CD4-positive, alpha-beta memory T cell (primary cell): ENCODE results near the gene NAA30. TPM values are rescaled to one million over a fixed set of nuclear protein-coding genes. Genes with fewer than 3 reads are reported as not detected.
"Not testable (repeated sequence)": the region's sequence is repeated elsewhere in the genome, so short reads cannot be mapped to it uniquely, and the experiment has no call there.

ENCODE experiments used
- CTCF ChIA-PET: fragments of 350-600 bp; sonication (Branson Sonifier 250); formaldehyde crosslinking; loops from one replicate; lab custom pipeline; 2021; ENCODE audit warnings: inconsistent platforms; ENCODE audit not compliant: partially characterized antibody; lab: Charles Lee
- POLR2A ChIA-PET: fragments of 350-600 bp; sonication (Branson Sonifier 250); formaldehyde crosslinking; loops from one replicate; lab custom pipeline; 2021; ENCODE audit not compliant: partially characterized antibody; lab: Charles Lee
- DNase-seq, 5 donors: peaks; one replicate each; pipeline versions ENCODE4 v3.0.0 to v3.0.0-alpha.2; 2020 to 2022; ENCODE audit warnings: mixed read lengths in 1 of 5
- H3K27ac ChIP-seq: one replicate; pipeline ENCODE4 v1.7.0; 2013; ENCODE audit warnings: low read depth, low read length
- H3K27me3 ChIP-seq: 2 replicates; pipeline ENCODE4 v1.7.0; 2013; ENCODE audit warnings: mild to moderate bottlenecking, low read length, moderate library complexity; ENCODE audit not compliant: insufficient read depth
- H3K36me3 ChIP-seq: 2 replicates; pipeline ENCODE4 v1.7.0; 2013; ENCODE audit warnings: mild to moderate bottlenecking, low read length, moderate library complexity; ENCODE audit not compliant: insufficient read depth
- H3K4me1 ChIP-seq: 2 replicates; pipeline ENCODE4 v1.7.0; 2013; ENCODE audit warnings: mild to moderate bottlenecking, low read length, moderate library complexity; ENCODE audit not compliant: insufficient read depth
- H3K4me3 ChIP-seq, 2 donors: one replicate each; pipeline ENCODE4 v1.7.0; 2013; ENCODE audit warnings: low read length in 2 of 2, mild to moderate bottlenecking in 1 of 2
- H3K9me3 ChIP-seq, 2 donors: one replicate each; pipeline ENCODE4 v1.7.0; 2013; ENCODE audit warnings: low read length in 2 of 2, control low read depth in 1 of 2; ENCODE audit not compliant: control insufficient read depth in 1 of 2
- H3K27ac Mint-ChIP-seq, 7 donors: one replicate each; pipeline ENCODE4 v1.8.0; 2020 to 2021; ENCODE audit warnings: mixed read lengths in 7 of 7, mild to moderate bottlenecking in 6 of 7, inconsistent platforms in 3 of 7, moderate library complexity in 3 of 7
- H3K27me3 Mint-ChIP-seq, 2 donors: one replicate each; pipeline ENCODE4 v1.8.0; 2020 to 2021; ENCODE audit warnings: mixed read lengths in 2 of 2
- H3K36me3 Mint-ChIP-seq, 2 donors: one replicate each; pipeline ENCODE4 v1.8.0; 2020 to 2021; ENCODE audit warnings: mixed read lengths in 2 of 2, inconsistent platforms in 1 of 2, mild to moderate bottlenecking in 1 of 2
- H3K4me1 Mint-ChIP-seq, 4 donors: one replicate each; pipeline ENCODE4 v1.8.0; 2020 to 2021; ENCODE audit warnings: mixed read lengths in 4 of 4, mild to moderate bottlenecking in 1 of 4
- H3K4me3 Mint-ChIP-seq, 8 donors: one replicate each; pipeline ENCODE4 v1.8.0; 2020 to 2021; ENCODE audit warnings: mixed read lengths in 8 of 8, mild to moderate bottlenecking in 7 of 8, moderate library complexity in 6 of 8, inconsistent platforms in 3 of 8
- H3K9me3 Mint-ChIP-seq, 8 donors: one replicate each; pipeline ENCODE4 v1.8.0; 2020 to 2021; ENCODE audit warnings: mixed read lengths in 8 of 8, mild to moderate bottlenecking in 5 of 8, inconsistent platforms in 3 of 8, moderate library complexity in 1 of 8
- intact Hi-C: fragments of 100-400 bp; cut with micrococcal nuclease; formaldehyde crosslinking; loops from one replicate; pipeline ENCODE4 v1.15.1; 2023
- polyA plus RNA-seq, 2 donors: library from polyadenylated mRNA; unstranded; fragments of 300-500 nt; fragmentation: Illumina TruSeq; gene quantifications; one replicate each; pipeline ENCODE4 v1.2.3, GENCODE V29; 2021
- total RNA-seq, 2 experiments: library from RNA; stranded (reverse); gene quantifications; one replicate each; pipeline ENCODE4 v1.2.3, GENCODE V29; 2021

Gene NAA30
- 10 to 100 TPM; 18.6 to 21.8 TPM for total RNA-seq
- 10 to 100 TPM in 1 of 2 donors, 1 to 10 TPM in 1; 10.0 to 13.6 TPM for polyA plus RNA-seq

GRCh38 chr14:57390037-57390805 lies at the start of gene NAA30:
Gene NAA30 (plus strand): TSS chr14:57390586. CDS start chr14:57390958, 372 bp downstream.
- Mint-ChIP-seq H3K4me3 (peak within 1 kb of the TSS; percentile 90 to 98 (median 94)), H3K36me3 (peaks cover 6 to 25% of the 10 kb centered on the region in 2 donors), H3K4me1 (peaks cover 30 to 53% (median 42%) of the 10 kb centered on the region in 4 donors), H3K27me3 (no peaks in the 10 kb centered on the region), H3K9me3 (no peaks in the 10 kb centered on the region), H3K27ac (peak within 1 kb of the TSS; percentile 88 to 97 (median 96))
- intact Hi-C loops: loop anchor here (1.0 to 5.0 kb wide), 6 partner anchors 121 to 1811 kb away; partner anchors contain the start of genes DAAM1, KIAA0586, PELI2 and TIMM9
- Histone ChIP-seq H3K36me3 (no peaks in the 10 kb centered on the region), H3K9me3 (no peaks in the 10 kb centered on the region), H3K4me1 (peaks cover 42% of the 10 kb centered on the region), H3K4me3 (peak within 1 kb of the TSS; percentile 50 to 85), H3K27ac (peak within 1 kb of the TSS; percentile 83), H3K27me3 (no peaks in the 10 kb centered on the region)
- CTCF ChIA-PET: interaction anchor here (0.9 to 1.4 kb wide), 3 partner anchors 10 to 811 kb away, joined by 3 to 4 read pairs (median 3); no protein-coding TSS in a partner anchor
- POLR2A ChIA-PET: interaction anchor here (0.6 to 2.8 kb wide), 10 partner anchors 9 to 1809 kb away, joined by 3 to 34 read pairs (median 4); partner anchors contain the start of genes ACTR10, AP5M1, ARID4A and EXOC5
- DNase-seq: peak; percentile 93 to 98 (median 96)

DNA sequence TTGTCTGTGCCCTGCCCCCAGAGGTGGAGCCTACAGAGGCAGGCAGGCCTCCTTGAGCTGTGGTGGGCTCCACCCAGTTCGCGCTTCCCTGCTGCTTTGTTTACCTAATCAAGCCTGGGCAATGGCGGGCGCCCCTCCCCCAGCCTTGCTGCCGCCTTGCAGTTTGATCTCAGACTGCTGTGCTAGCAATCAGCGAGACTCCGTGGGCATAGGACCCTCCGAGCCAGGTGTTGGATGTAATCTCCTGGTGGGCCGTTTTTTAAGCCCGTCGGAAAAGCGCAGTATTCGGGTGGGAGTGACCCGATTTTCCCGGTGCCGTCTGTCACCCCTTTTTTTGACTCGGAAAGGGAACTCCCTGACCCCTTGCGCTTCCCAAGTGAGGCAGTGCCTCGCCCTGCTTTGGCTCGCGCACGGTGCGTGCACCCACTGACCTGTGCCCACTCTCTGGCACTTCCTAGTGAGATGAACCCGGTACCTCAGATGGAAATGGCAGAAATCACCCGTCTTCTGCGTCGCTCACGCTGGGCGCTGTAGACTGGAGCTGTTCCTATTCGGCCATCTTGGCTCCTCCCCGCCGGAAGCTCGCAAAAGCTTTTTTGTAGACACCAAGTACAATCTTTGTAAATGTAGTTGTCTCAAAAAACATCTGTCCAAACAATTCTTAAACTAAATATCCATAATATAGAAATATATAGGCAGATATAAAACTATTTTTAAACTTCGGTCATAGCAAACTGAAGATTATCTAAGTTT lies 46.7 kb upstream of the NAA30 start:
- H3K4me1 ChIP-seq, H3K4me1 Mint-ChIP-seq, CTCF ChIA-PET, H3K36me3 Mint-ChIP-seq, intact Hi-C loops, H3K4me3 ChIP-seq, H3K27ac Mint-ChIP-seq, DNase-seq, POLR2A ChIA-PET, H3K27me3 ChIP-seq, H3K27ac ChIP-seq, H3K36me3 ChIP-seq, H3K9me3 ChIP-seq: not testable (repeated sequence)
- H3K9me3 Mint-ChIP-seq: peaks cover 0 to 13% (median 5%) of the 10 kb centered on the region in 8 donors
- peaks cover 8 to 12% of the 10 kb centered on the region in 2 donors for H3K27me3 Mint-ChIP-seq
- peak overlapping the region in 1 of 8 donors; percentile 32 for H3K4me3 Mint-ChIP-seq

DNA sequence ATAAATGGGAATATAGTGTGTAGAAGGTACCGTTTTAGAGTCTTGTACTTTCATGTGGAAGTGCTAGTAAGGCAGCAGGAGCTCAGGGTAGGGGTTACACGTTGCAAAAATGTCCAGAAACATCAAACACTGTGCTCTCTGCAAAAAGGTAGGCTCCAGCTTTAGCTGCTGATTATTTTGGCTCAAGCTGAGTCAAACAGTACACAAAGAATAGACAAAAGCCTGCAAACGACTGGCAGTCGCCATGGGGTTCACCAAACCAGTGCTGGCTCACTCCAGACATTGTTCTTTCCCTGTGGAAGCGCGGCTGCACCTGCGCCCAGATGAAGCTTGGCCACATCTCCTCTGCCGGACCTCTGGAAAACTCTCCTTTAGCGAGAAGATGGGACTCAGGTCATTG lies 45.3 kb upstream of the NAA30 start:
- H3K27ac ChIP-seq: no peak overlapping the region
- ChIA-PET CTCF (no interaction called here), POLR2A (no interaction called here)
- Mint-ChIP-seq H3K4me3 (no peak overlapping the region), H3K36me3 (no peaks in the 10 kb centered on the region), H3K9me3 (peaks cover 0 to 12% (median 5%) of the 10 kb centered on the region in 8 donors), H3K27ac (no peak overlapping the region), H3K4me1 (no peaks in the 10 kb centered on the region), H3K27me3 (peaks cover 8 to 15% of the 10 kb centered on the region in 2 donors)
- intact Hi-C loops: no loop called here
- DNase-seq: no peak
- H3K9me3 ChIP-seq: no peaks in the 10 kb centered on the region
- H3K4me1 ChIP-seq: no peaks in the 10 kb centered on the region
- H3K4me3 ChIP-seq: no peak overlapping the region
- no peaks in the 10 kb centered on the region for H3K36me3 ChIP-seq
- H3K27me3 ChIP-seq: no peaks in the 10 kb centered on the region

DNA sequence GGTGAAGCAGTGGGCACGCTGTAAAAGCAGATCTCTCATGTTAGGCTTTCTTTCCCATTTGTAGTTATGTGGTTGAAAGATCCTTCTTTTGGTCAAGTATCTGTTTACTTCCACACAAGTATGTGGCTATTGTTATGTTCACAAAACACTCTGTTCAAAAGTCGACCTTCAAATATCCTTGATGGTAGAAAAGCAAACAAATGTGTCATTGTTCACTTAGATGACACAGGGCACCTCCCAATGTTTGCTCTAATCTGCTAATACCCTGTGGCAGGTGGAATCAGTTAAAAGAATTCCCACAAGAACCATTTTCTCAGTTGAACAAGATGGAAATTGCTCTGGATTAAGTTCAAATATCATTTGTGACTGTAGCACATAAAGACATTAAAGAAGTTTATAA lies 43.6 kb upstream of the NAA30 start:
- no peak overlapping the region for H3K4me3 Mint-ChIP-seq
- Histone ChIP-seq H3K4me3 (no peak overlapping the region), H3K27me3 (no peaks in the 10 kb centered on the region), H3K9me3 (no peaks in the 10 kb centered on the region), H3K27ac (no peak overlapping the region), H3K4me1 (no peaks in the 10 kb centered on the region), H3K36me3 (no peaks in the 10 kb centered on the region)
- peaks cover 8 to 15% of the 10 kb centered on the region in 2 donors for H3K27me3 Mint-ChIP-seq
- H3K9me3 Mint-ChIP-seq: peaks cover 0 to 10% (median 2%) of the 10 kb centered on the region in 8 donors
- CTCF ChIA-PET: no interaction called here
- no peak overlapping the region for H3K27ac Mint-ChIP-seq
- H3K4me1 Mint-ChIP-seq: no peaks in the 10 kb centered on the region
- no peak for DNase-seq
- POLR2A ChIA-PET: no interaction called here
- no peaks in the 10 kb centered on the region for H3K36me3 Mint-ChIP-seq
- intact Hi-C loops: no loop called here

DNA sequence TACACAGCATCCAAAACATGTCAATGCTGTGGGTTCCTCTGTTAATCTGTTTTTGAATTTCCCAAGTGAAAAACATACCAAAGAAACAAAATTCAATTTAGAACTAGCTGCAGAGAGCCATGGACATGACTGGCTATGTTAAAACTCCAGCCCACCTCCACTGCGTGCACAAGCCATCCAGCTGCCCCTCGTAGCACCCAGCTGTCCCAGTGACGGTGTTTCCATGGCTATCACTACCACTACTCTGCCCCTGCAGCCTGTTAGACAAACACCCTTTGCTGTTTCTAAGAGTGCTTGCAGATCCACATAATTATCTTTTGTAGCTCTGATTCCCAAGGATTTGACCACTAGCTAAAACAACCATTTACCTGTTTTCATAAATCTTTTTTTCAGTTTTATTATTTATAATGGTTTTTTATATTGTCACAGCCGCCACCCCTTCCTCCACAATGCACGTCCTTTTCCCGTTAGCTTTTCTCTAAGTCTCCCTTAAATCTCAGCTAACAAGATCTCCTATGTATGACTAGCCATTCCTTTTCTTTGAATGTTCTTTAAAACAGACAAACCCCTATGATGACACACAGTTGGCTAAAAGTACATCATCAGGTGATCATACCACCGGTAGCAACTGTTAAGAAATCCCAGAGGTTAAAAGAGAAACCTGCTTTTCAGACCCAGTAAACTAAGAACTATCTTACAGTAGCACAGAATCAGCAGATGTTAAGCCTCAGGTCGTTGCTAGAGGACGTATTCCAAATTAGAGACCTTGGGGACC lies 37.8 kb upstream of the NAA30 start:
- no peak overlapping the region for H3K27ac ChIP-seq
- H3K4me1 ChIP-seq: no peaks in the 10 kb centered on the region
- POLR2A ChIA-PET: no interaction called here
- intact Hi-C loops: no loop called here
- CTCF ChIA-PET: no interaction called here
- no peaks in the 10 kb centered on the region for H3K9me3 ChIP-seq
- Mint-ChIP-seq H3K9me3 (peaks cover 0 to 2% (median 0%) of the 10 kb centered on the region in 8 donors), H3K4me1 (no peaks in the 10 kb centered on the region), H3K4me3 (no peak overlapping the region), H3K27ac (no peak overlapping the region), H3K27me3 (peaks cover 8 to 10% of the 10 kb centered on the region in 2 donors), H3K36me3 (no peaks in the 10 kb centered on the region)
- H3K36me3 ChIP-seq: no peaks in the 10 kb centered on the region
- no peaks in the 10 kb centered on the region for H3K27me3 ChIP-seq
- no peak overlapping the region for H3K4me3 ChIP-seq
- no peak for DNase-seq

DNA sequence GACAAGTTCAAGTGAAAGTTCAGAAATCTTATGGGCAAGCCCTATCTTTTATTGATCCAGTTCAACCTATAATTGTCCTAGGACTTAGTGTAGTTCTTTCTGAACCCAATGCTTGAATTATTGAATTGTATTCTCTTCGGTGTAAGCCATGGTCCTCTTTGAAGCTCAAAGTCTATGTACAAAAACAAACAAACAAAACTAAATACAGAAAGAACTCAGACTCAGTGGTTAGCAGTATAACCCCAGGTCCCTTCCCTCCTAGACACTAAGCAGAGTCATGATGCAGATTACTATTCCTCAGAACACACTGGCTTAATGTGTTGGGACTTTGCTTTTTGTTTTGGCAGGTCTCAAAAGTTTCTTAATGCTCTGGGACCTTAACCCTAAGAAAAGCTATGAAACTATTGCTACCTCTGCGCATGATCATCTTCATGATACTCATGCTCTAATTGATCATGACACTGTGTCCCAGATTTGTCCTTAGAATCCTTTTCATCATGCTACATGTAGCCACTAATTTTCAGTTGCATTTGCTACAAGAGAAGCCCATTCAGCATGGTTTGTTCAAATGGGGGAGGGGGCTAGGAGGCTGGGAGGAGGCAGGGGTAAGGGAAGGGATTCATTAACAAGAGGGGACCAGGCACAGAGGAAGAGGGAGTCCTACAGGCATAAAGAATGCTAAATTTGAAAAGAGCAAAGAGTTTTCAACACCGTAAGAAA lies 35.1 kb upstream of the NAA30 start:
- Mint-ChIP-seq H3K9me3 (no peaks in the 10 kb centered on the region), H3K27me3 (peaks cover 10 to 11% of the 10 kb centered on the region in 2 donors), H3K36me3 (no peaks in the 10 kb centered on the region), H3K27ac (peak overlapping the region in 1 of 7 donors; percentile 33), H3K4me1 (no peaks in the 10 kb centered on the region), H3K4me3 (no peak overlapping the region)
- POLR2A ChIA-PET: no interaction called here
- no peak for DNase-seq
- Histone ChIP-seq H3K27me3 (no peaks in the 10 kb centered on the region), H3K4me1 (no peaks in the 10 kb centered on the region), H3K4me3 (no peak overlapping the region), H3K9me3 (no peaks in the 10 kb centered on the region), H3K36me3 (no peaks in the 10 kb centered on the region), H3K27ac (no peak overlapping the region)
- CTCF ChIA-PET: no interaction called here
- intact Hi-C loops: no loop called here
